IPS DF 6.9 (cell line): ENCODE results near the gene MYCN.

Experiments
- DNase-seq: peaks from one replicate; pipeline ENCODE4 v3.0.0-alpha.2; 2013; ENCODE audit warnings: low read depth, low spot score
- H3K27ac ChIP-seq: one replicate; pipeline ENCODE4 v1.5.1; 2013; ENCODE audit warnings: low read length, control low read depth
- H3K27me3 ChIP-seq: 2 replicates; pipeline ENCODE4 v1.6.1; 2013; ENCODE audit warnings: mild to moderate bottlenecking, low read length; ENCODE audit not compliant: control insufficient read depth, insufficient read depth
- H3K36me3 ChIP-seq: 2 replicates; pipeline ENCODE4 v1.6.1; 2013; ENCODE audit warnings: low read length; ENCODE audit not compliant: control insufficient read depth, insufficient read depth
- H3K4me1 ChIP-seq: 2 replicates; pipeline ENCODE4 v1.6.1; 2013; ENCODE audit warnings: low read length; ENCODE audit not compliant: control insufficient read depth, insufficient read depth
- H3K4me3 ChIP-seq: 2 replicates; pipeline ENCODE4 v1.5.1; 2013; ENCODE audit warnings: mild to moderate bottlenecking, low read length
- H3K9me3 ChIP-seq: 2 replicates; pipeline ENCODE4 v1.6.1; 2013; ENCODE audit warnings: low read length, inconsistent platforms; ENCODE audit not compliant: control insufficient read depth, insufficient read depth
- WGBS: extraction: QIAGEN DNeasy Blood & Tissue Kit; methylation state at CpG from one replicate; pipeline ENCODE4 v1.1.7; 2013; ENCODE audit warnings: mixed read lengths, missing lambda C conversion rate; ENCODE audit not compliant: insufficient read length, insufficient coverage; 5-methylcytosine and 5-hydroxymethylcytosine counted together

MYCN gene

GRCh38 chr2:15939854-15940660 lies at the start of gene MYCN:
Gene MYCN, plus strand, starts transcription at chr2:15940550. Its CDS starts 1,515 bp downstream, at chr2:15942065.
- Histone ChIP-seq H3K27ac (no peak within 1 kb of the TSS), H3K4me3 (peak within 1 kb of the TSS; percentile 98), H3K9me3 (no peaks in the 10 kb centered on the region), H3K4me1 (no peaks in the 10 kb centered on the region), H3K36me3 (no peaks in the 10 kb centered on the region; the same call in 1 of the 2 replicates), H3K27me3 (no peaks in the 10 kb centered on the region)
- DNase-seq: no peak
- whole genome bisulfite sequencing: no CpG with 5 or more reads among the region's 47 CpGs

GRCh38 chr2:15890936-15891905 lies 49.1 kb upstream of the MYCN start:
- no peaks in the 10 kb centered on the region for H3K27me3 ChIP-seq
- WGBS: no CpG with 5 or more reads among the region's 15 CpGs
- no peak for DNase-seq
- H3K9me3 ChIP-seq: no peaks in the 10 kb centered on the region
- H3K4me3 ChIP-seq: no peak overlapping the region
- H3K27ac ChIP-seq: no peak overlapping the region
- H3K36me3 ChIP-seq: no peaks in the 10 kb centered on the region
- peaks cover 10% of the 10 kb centered on the region for H3K4me1 ChIP-seq

GRCh38 chr2:15892151-15892880 lies 48.0 kb upstream of the MYCN start:
- no peaks in the 10 kb centered on the region for H3K27me3 ChIP-seq
- H3K9me3 ChIP-seq: no peaks in the 10 kb centered on the region
- H3K4me3 ChIP-seq: no peak overlapping the region
- no peak overlapping the region for H3K27ac ChIP-seq
- no peaks in the 10 kb centered on the region for H3K36me3 ChIP-seq
- peaks cover 10% of the 10 kb centered on the region for H3K4me1 ChIP-seq
- no CpG with 5 or more reads among the region's 8 CpGs for WGBS
- DNase-seq: no peak

- peaks cover 10% of the 10 kb centered on the region for H3K4me1 ChIP-seq
- H3K27ac ChIP-seq: no peak overlapping the region
- no peaks in the 10 kb centered on the region for H3K9me3 ChIP-seq
- H3K27me3 ChIP-seq: no peaks in the 10 kb centered on the region
- H3K4me3 ChIP-seq: no peak overlapping the region
- H3K36me3 ChIP-seq: no peaks in the 10 kb centered on the region
- no peak for DNase-seq
Measured at GRCh38 chr2:15893085-15893484, 47.3 kb upstream of the MYCN start.

- H3K27me3 ChIP-seq: no peaks in the 10 kb centered on the region
- no peak overlapping the region for H3K4me3 ChIP-seq
- no peaks in the 10 kb centered on the region for H3K36me3 ChIP-seq
- WGBS: 100% methylated on average over 1 of the region's 7 CpGs
- DNase-seq: no peak
- H3K9me3 ChIP-seq: no peaks in the 10 kb centered on the region
- peaks cover 8% of the 10 kb centered on the region for H3K4me1 ChIP-seq
- no peak overlapping the region for H3K27ac ChIP-seq
Measured at GRCh38 chr2:15893689-15894480, 46.5 kb upstream of the MYCN start.

- Histone ChIP-seq H3K4me3 (no peak overlapping the region), H3K36me3 (no peaks in the 10 kb centered on the region), H3K27me3 (no peaks in the 10 kb centered on the region), H3K4me1 (peaks cover 8% of the 10 kb centered on the region), H3K9me3 (no peaks in the 10 kb centered on the region), H3K27ac (no peak overlapping the region)
- DNase-seq: no peak
- WGBS: no CpG with 5 or more reads among the region's 8 CpGs
Measured at GRCh38 chr2:15894481-15895144, 45.7 kb upstream of the MYCN start.

GRCh38 chr2:15895615-15896469 lies 44.5 kb upstream of the MYCN start:
- no peaks in the 10 kb centered on the region for H3K36me3 ChIP-seq
- no peaks in the 10 kb centered on the region for H3K9me3 ChIP-seq
- no peak overlapping the region for H3K4me3 ChIP-seq
- peaks cover 3% of the 10 kb centered on the region; the same call in 1 of the 2 replicates for H3K4me1 ChIP-seq
- no peak for DNase-seq
- WGBS: no CpG with 5 or more reads among the region's 7 CpGs
- no peak overlapping the region for H3K27ac ChIP-seq
- H3K27me3 ChIP-seq: no peaks in the 10 kb centered on the region

- H3K36me3 ChIP-seq: no peaks in the 10 kb centered on the region
- peaks cover 3% of the 10 kb centered on the region; the same call in 1 of the 2 replicates for H3K4me1 ChIP-seq
- H3K4me3 ChIP-seq: no peak overlapping the region
- H3K27me3 ChIP-seq: no peaks in the 10 kb centered on the region
- no peaks in the 10 kb centered on the region for H3K9me3 ChIP-seq
- no peak for DNase-seq
- WGBS: no CpG with 5 or more reads among the region's 4 CpGs
- no peak overlapping the region for H3K27ac ChIP-seq
Measured at GRCh38 chr2:15896859-15897258, 43.5 kb upstream of the MYCN start.
